MM.1S (cell line): ENCODE results near the gene TADA2B.

Experiments used
- EZH2 ChIP-seq: fragments of 300-600 bp; sonication (generic); optimal IDR thresholded peaks from 2 replicates; pipeline ENCODE3; 2017; ENCODE audit warnings: low read depth, mild to moderate bottlenecking, antibody characterized with exemption, low read length, mixed read lengths
- TF ChIP-seq, protein P1 (sequence below): fragments of 300-600 bp; sonication (generic); IDR thresholded peaks from 2 replicates; pipeline ENCODE4 v1.5.1; 2016; ENCODE audit warnings: antibody characterized with exemption, low read length, mixed read lengths

- TF ChIP-seq EZH2: no peak
- TF ChIP-seq, protein P1, sequence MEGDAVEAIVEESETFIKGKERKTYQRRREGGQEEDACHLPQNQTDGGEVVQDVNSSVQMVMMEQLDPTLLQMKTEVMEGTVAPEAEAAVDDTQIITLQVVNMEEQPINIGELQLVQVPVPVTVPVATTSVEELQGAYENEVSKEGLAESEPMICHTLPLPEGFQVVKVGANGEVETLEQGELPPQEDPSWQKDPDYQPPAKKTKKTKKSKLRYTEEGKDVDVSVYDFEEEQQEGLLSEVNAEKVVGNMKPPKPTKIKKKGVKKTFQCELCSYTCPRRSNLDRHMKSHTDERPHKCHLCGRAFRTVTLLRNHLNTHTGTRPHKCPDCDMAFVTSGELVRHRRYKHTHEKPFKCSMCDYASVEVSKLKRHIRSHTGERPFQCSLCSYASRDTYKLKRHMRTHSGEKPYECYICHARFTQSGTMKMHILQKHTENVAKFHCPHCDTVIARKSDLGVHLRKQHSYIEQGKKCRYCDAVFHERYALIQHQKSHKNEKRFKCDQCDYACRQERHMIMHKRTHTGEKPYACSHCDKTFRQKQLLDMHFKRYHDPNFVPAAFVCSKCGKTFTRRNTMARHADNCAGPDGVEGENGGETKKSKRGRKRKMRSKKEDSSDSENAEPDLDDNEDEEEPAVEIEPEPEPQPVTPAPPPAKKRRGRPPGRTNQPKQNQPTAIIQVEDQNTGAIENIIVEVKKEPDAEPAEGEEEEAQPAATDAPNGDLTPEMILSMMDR: no peak
These were observed 39.3 kb upstream of the TADA2B start for GRCh38 chr4:7003879-7004240.
